Prostate gland (tissue), 2 donors: ENCODE data around the gene SLC17A8.

Experiments
- CTCF ChIP-seq, 4 experiments: fragments of 200-600 bp in 2 of 4; fragments of 450-650 bp in 2 of 4; sonication (generic) in 2 of 4; IDR thresholded peaks; 1 replicate in 3 of 4; 2 replicates in 1 of 4; pipeline ENCODE4 v1.5.1; 2016 to 2019; ENCODE audit warnings: antibody characterized with exemption in 4 of 4, mild to moderate bottlenecking in 2 of 4, moderate library complexity in 2 of 4
- POLR2A ChIP-seq: fragments of 450-650 bp; IDR thresholded peaks from one replicate; pipeline ENCODE4 v1.6.1; 2016; ENCODE audit warnings: antibody characterized with exemption, mild to moderate bottlenecking

GRCh38 chr12:100384559-100384935 is 27.7 kb downstream of the SLC17A8 start:
- TF ChIP-seq CTCF (IDR thresholded peaks at IDR 0.05) (no peak), POLR2A (no peak)
